NCI-H146 treated with DMSO at 0.1 percent for 48 hours (cell line): ENCODE data around the gene CTAGE8.
"Not testable (repeated sequence)": the region's sequence is repeated elsewhere in the genome, so short reads cannot be mapped to it uniquely, and the experiment has no call there.

ENCODE experiments used
- DNase-seq: peaks from one replicate; lab custom pipeline; 2025; ENCODE audit not compliant: unreplicated experiment; lab: John Stamatoyannopoulos, UW

Gene CTAGE8

GRCh38 chr7:144269188-144269587 is at the start of gene CTAGE8:
TSS of gene CTAGE8 (minus strand) at chr7:144269288. CDS start at chr7:144269250, 38 bp downstream.
- not testable (repeated sequence) for DNase-seq

- DNase-seq = not testable (repeated sequence)
These were observed 48.4 kb upstream of the CTAGE8 start for GRCh38 chr7:144317537-144317936.

- DNase-seq = not testable (repeated sequence)
These were observed 42.9 kb upstream of the CTAGE8 start, which contains the start of gene OR2A1 for GRCh38 chr7:144311872-144312469. TSS of gene OR2A1 (plus strand) at chr7:144312419. CDS start at chr7:144318125, 5,706 bp downstream.

- not testable (repeated sequence) for DNase-seq
These were observed 42.1 kb upstream of the CTAGE8 start for GRCh38 chr7:144311218-144311617.

- DNase-seq = not testable (repeated sequence)
These were observed 40.6 kb upstream of the CTAGE8 start for GRCh38 chr7:144309702-144310101.

GRCh38 chr7:144305156-144305555 is 36.1 kb upstream of the CTAGE8 start:
- not testable (repeated sequence) for DNase-seq

GRCh38 chr7:144303607-144304006 is 34.5 kb upstream of the CTAGE8 start:
- DNase-seq = not testable (repeated sequence)

GRCh38 chr7:144302578-144303303 is 33.7 kb upstream of the CTAGE8 start:
- not testable (repeated sequence) for DNase-seq

GRCh38 chr7:144293794-144294499 is 24.9 kb upstream of the CTAGE8 start:
- DNase-seq = not testable (repeated sequence)

- not testable (repeated sequence) for DNase-seq
These were observed 23.5 kb upstream of the CTAGE8 start for GRCh38 chr7:144292384-144293161.

GRCh38 chr7:144291607-144292006 is 22.5 kb upstream of the CTAGE8 start:
- not testable (repeated sequence) for DNase-seq

GRCh38 chr7:144287171-144287784 is 18.2 kb upstream of the CTAGE8 start:
- not testable (repeated sequence) for DNase-seq

- not testable (repeated sequence) for DNase-seq
These were observed 14.6 kb upstream of the CTAGE8 start for GRCh38 chr7:144283716-144284115.

GRCh38 chr7:144282490-144282889 is 13.4 kb upstream of the CTAGE8 start:
- DNase-seq = not testable (repeated sequence)

GRCh38 chr7:144281981-144282380 is 12.9 kb upstream of the CTAGE8 start:
- not testable (repeated sequence) for DNase-seq

- not testable (repeated sequence) for DNase-seq
These were observed 10.9 kb upstream of the CTAGE8 start for GRCh38 chr7:144280010-144280409.

GRCh38 chr7:144275281-144275680 is 6.2 kb upstream of the CTAGE8 start:
- DNase-seq = not testable (repeated sequence)

GRCh38 chr7:144264692-144265091 is 4.4 kb downstream of the CTAGE8 start, which contains the start of gene OR2A7:
TSS of gene OR2A7 (minus strand) at chr7:144264792. CDS start at chr7:144259628, 5,164 bp downstream.
- DNase-seq = not testable (repeated sequence)

GRCh38 chr7:144262128-144262527 is 7.0 kb downstream of the CTAGE8 start:
- DNase-seq = not testable (repeated sequence)

GRCh38 chr7:144259067-144259466 is 10.0 kb downstream of the CTAGE8 start:
- not testable (repeated sequence) for DNase-seq
